Stimulated activated CD4-positive, alpha-beta T cell treated with anti-CD3 and anti-CD28 coated beads, Interleukin-15, amount 100 ng/mL, for 48 hours (primary cell): ENCODE results near the gene PRKACG.
"Not testable (repeated sequence)": the region's sequence is repeated elsewhere in the genome, so short reads cannot be mapped to it uniquely, and the experiment has no call there.

Experiments
- DNase-seq, 2 donors: peaks; one replicate each; pipeline ENCODE4 v3.0.0-alpha.2; 2020; ENCODE audit warnings: low read depth in 2 of 2

PRKACG gene

GRCh38 chr9:69014013-69014412 is at the start of gene PRKACG:
Gene PRKACG, minus strand, starts transcription at chr9:69014113. Its CDS starts 21 bp downstream, at chr9:69014092.
- DNase-seq: no peak

- DNase-seq: no peak
These were observed 48.3 kb upstream of the PRKACG start for GRCh38 chr9:69062195-69062594.

GRCh38 chr9:69060766-69061165 is 46.9 kb upstream of the PRKACG start:
- DNase-seq: no peak

GRCh38 chr9:69058101-69058500 is 44.2 kb upstream of the PRKACG start:
- no peak for DNase-seq

- DNase-seq: no peak
These were observed 42.4 kb upstream of the PRKACG start for GRCh38 chr9:69056191-69056815.

GRCh38 chr9:69054989-69055388 is 41.1 kb upstream of the PRKACG start:
- no peak for DNase-seq

- DNase-seq: not testable (repeated sequence)
These were observed 37.0 kb upstream of the PRKACG start for GRCh38 chr9:69050936-69051335.

GRCh38 chr9:69049094-69049493 is 35.2 kb upstream of the PRKACG start:
- DNase-seq: no peak

GRCh38 chr9:69047371-69047770 is 33.5 kb upstream of the PRKACG start:
- no peak for DNase-seq

- no peak for DNase-seq
These were observed 32.8 kb upstream of the PRKACG start for GRCh38 chr9:69046723-69047122.

- no peak for DNase-seq
These were observed 31.9 kb upstream of the PRKACG start for GRCh38 chr9:69045821-69046220.

GRCh38 chr9:69044240-69045219 is 30.6 kb upstream of the PRKACG start:
- no peak for DNase-seq

GRCh38 chr9:69040646-69041045 is 26.7 kb upstream of the PRKACG start:
- no peak for DNase-seq

GRCh38 chr9:69036799-69037198 is 22.9 kb upstream of the PRKACG start:
- no peak for DNase-seq

GRCh38 chr9:69036309-69036708 is 22.4 kb upstream of the PRKACG start:
- no peak for DNase-seq

- peak; percentile 58 to 81 for DNase-seq
These were observed 21.8 kb upstream of the PRKACG start, which contains the start of gene FXN for GRCh38 chr9:69035438-69036308. Gene FXN, plus strand, starts transcription at chr9:69035752. Its CDS starts 31 bp downstream, at chr9:69035783.

- no peak for DNase-seq
These were observed 20.2 kb upstream of the PRKACG start for GRCh38 chr9:69034071-69034470.

- DNase-seq: no peak
These were observed 17.1 kb upstream of the PRKACG start for GRCh38 chr9:69030851-69031645.

GRCh38 chr9:69029535-69029934 is 15.6 kb upstream of the PRKACG start:
- DNase-seq: no peak

GRCh38 chr9:69028754-69029153 is 14.8 kb upstream of the PRKACG start:
- no peak for DNase-seq
